Measurements from ENCODE around the gene BHLHA9.

BHLHA9 gene

GRCh38 chr17:1312261-1312870 lies 42.1 kb downstream of the BHLHA9 start:
- Histone ChIP-seq H3K27ac (no peak overlapping the region), H3K4me1 (peaks cover 16% of the 10 kb centered on the region), H3K9ac (no peak overlapping the region), H3K27me3 (no peaks in the 10 kb centered on the region), H3K4me3 (no peak overlapping the region), H3K36me3 (no peaks in the 10 kb centered on the region), H3K4me2 (no peak overlapping the region), H3K9me3 (no peaks in the 10 kb centered on the region), H4K20me1 (no peaks in the 10 kb centered on the region)
- TF ChIP-seq Cebpa-rat (IDR thresholded peaks at IDR 0.05), result no peak

- Histone ChIP-seq H3K4me2 (no peak overlapping the region), H3K27ac (no peak overlapping the region), H3K27me3 (no peaks in the 10 kb centered on the region), H3K4me3 (no peak overlapping the region), H3K36me3 (no peaks in the 10 kb centered on the region), H3K9me3 (no peaks in the 10 kb centered on the region), H3K4me1 (peaks cover 16% of the 10 kb centered on the region), H4K20me1 (no peaks in the 10 kb centered on the region), H3K9ac (no peak overlapping the region)
- TF ChIP-seq Cebpa-rat (IDR thresholded peaks at IDR 0.05), result no peak; the same call in 1 of the 2 replicates
Observed at GRCh38 chr17:1313270-1314005, 43.2 kb downstream of the BHLHA9 start.

- no peaks in the 10 kb centered on the region for H4K20me1 ChIP-seq
- H3K9me3 ChIP-seq, result no peaks in the 10 kb centered on the region
- no peak overlapping the region for H3K9ac ChIP-seq
- H3K36me3 ChIP-seq, result no peaks in the 10 kb centered on the region
- no peak overlapping the region for H3K4me2 ChIP-seq
- H3K27me3 ChIP-seq, result no peaks in the 10 kb centered on the region
- H3K4me1 ChIP-seq, result peaks cover 16% of the 10 kb centered on the region
- H3K27ac ChIP-seq, result no peak overlapping the region
- no peak overlapping the region for H3K4me3 ChIP-seq
- TF ChIP-seq Cebpa-rat (IDR thresholded peaks at IDR 0.05), result no peak
Observed at GRCh38 chr17:1315409-1315808, 45.2 kb downstream of the BHLHA9 start.

- Histone ChIP-seq H3K4me3 (no peak overlapping the region), H3K27ac (no peak overlapping the region), H3K27me3 (no peaks in the 10 kb centered on the region), H3K9me3 (no peaks in the 10 kb centered on the region), H4K20me1 (no peaks in the 10 kb centered on the region), H3K9ac (no peak overlapping the region), H3K4me1 (peaks cover 16% of the 10 kb centered on the region), H3K36me3 (no peaks in the 10 kb centered on the region), H3K4me2 (peak overlapping the region; percentile 24)
- TF ChIP-seq Cebpa-rat (IDR thresholded peaks at IDR 0.05), result no peak
Observed at GRCh38 chr17:1315891-1316403, 45.7 kb downstream of the BHLHA9 start.
